GM12878 (cell line): ENCODE measurements around the gene INPP4B. TPM values are rescaled to one million over a fixed set of nuclear protein-coding genes. Genes with fewer than 3 reads are reported as not detected.

Experiments
- ATAC-seq: fragments of 200-7000 bp; cut with Tn5 transposase; 3 replicates; pipeline ENCODE4 v1.9.1; 2020; ENCODE audit warnings: mild to moderate bottlenecking, moderate library complexity
- BruUV-seq: library from RNA; stranded (reverse); fragments of 400-500 nt; replicated peaks from 2 replicates; lab custom pipeline; 2021; lab: Mats Ljungman, UMichigan
- CTCF ChIA-PET: fragments of 300-600 bp; sonication (Branson Sonifier 250); formaldehyde crosslinking; extraction: SDS; loops from one replicate; lab custom pipeline; 2021; ENCODE audit warnings: inconsistent platforms; lab: Yijun Ruan, JAX
- POLR2A ChIA-PET: fragments of 350-600 bp; formaldehyde crosslinking; extraction: SDS; loops from one replicate; lab custom pipeline; 2021; ENCODE audit warnings: inconsistent platforms; lab: Charles Lee
- RAD21 ChIA-PET: fragments of 300-600 bp; sonication (Branson Sonifier 250); formaldehyde crosslinking; loops from one replicate; lab custom pipeline; 2023; ENCODE audit warnings: antibody characterized with exemption; ENCODE audit not compliant: unreplicated experiment; lab: Charles Lee
- SMC1A ChIA-PET: fragments of 300-600 bp; sonication (Branson Sonifier 250); formaldehyde crosslinking; loops from one replicate; lab custom pipeline; 2023; ENCODE audit not compliant: unreplicated experiment, uncharacterized antibody; lab: Charles Lee
- DNase-seq: peaks from one replicate; pipeline ENCODE4 v3.0.0-alpha.2; 2011; ENCODE audit warnings: low read depth, low spot score
- FAIRE-seq: peaks from 3 replicates; lab custom pipeline; 2011; peaks lifted over from hg19 to GRCh38; lab: Jason Lieb, UNC
- H2AFZ ChIP-seq: 2 replicates; pipeline ENCODE4 v1.6.0; 2011; ENCODE audit warnings: low read depth, low read length, control low read depth; ENCODE audit not compliant: control insufficient read depth
- H3K27ac ChIP-seq: 2 replicates; pipeline ENCODE4 v1.5.1; 2011; ENCODE audit warnings: control low read depth; ENCODE audit not compliant: control insufficient read depth, insufficient read depth
- H3K27me3 ChIP-seq, 2 experiments: replicated peaks in 1 of 2; 2 replicates each; pipeline versions ENCODE4 v1.6.0 to v1.6.1; 2011; ENCODE audit warnings: low read length in 1 of 2; ENCODE audit not compliant: control insufficient read depth in 2 of 2, insufficient read depth in 2 of 2
- H3K36me3 ChIP-seq, 2 experiments: 2 replicates each; pipeline ENCODE4 v1.5.1; 2011; ENCODE audit warnings: low read length in 1 of 2; ENCODE audit not compliant: control insufficient read depth in 2 of 2, insufficient read depth in 2 of 2
- H3K4me1 ChIP-seq: 2 replicates; pipeline ENCODE4 v1.6.1; 2011; ENCODE audit warnings: mild to moderate bottlenecking, low read length, moderate library complexity, mixed read lengths; ENCODE audit not compliant: control insufficient read depth, insufficient read depth
- H3K4me2 ChIP-seq: 2 replicates; pipeline ENCODE4 v1.6.0; 2011; ENCODE audit warnings: control low read depth; ENCODE audit not compliant: control insufficient read depth, insufficient read depth
- H3K4me3 ChIP-seq: fragments of 200-600 bp; sonication (generic); 2 replicates; pipeline ENCODE4 v1.5.1; 2016
- H3K79me2 ChIP-seq: 2 replicates; pipeline ENCODE4 v1.6.0; 2011; ENCODE audit warnings: low read length; ENCODE audit not compliant: control insufficient read depth, insufficient read depth
- H3K9ac ChIP-seq: 2 replicates; pipeline ENCODE4 v1.8.0; 2011; ENCODE audit warnings: low read length, control low read depth, mixed read lengths; ENCODE audit not compliant: control insufficient read depth, insufficient read depth
- H3K9me3 ChIP-seq: replicated peaks from 3 replicates; pipeline ENCODE4 v1.5.1; 2011; ENCODE audit warnings: mild to moderate bottlenecking, low read length; ENCODE audit not compliant: control insufficient read depth, insufficient read depth
- H4K20me1 ChIP-seq: 2 replicates; pipeline ENCODE4 v1.6.0; 2011; ENCODE audit not compliant: control insufficient read depth, insufficient read depth
- CUX1 ChIP-seq: IDR thresholded peaks from 2 replicates; pipeline ENCODE4 v1.6.1; 2012; ENCODE audit warnings: improper control_type of control experiment, low read depth, low read length; ENCODE audit not compliant: insufficient replicate concordance
- FOXM1 ChIP-seq: IDR thresholded peaks from 2 replicates; pipeline ENCODE4 v1.6.1; 2012; ENCODE audit warnings: low read depth, mild to moderate bottlenecking, inconsistent platforms, low read length, moderate library complexity
- NBN ChIP-seq: fragments of 450-650 bp; IDR thresholded peaks from 2 replicates; pipeline ENCODE4 v1.6.1; 2016
- NFYB ChIP-seq: IDR thresholded peaks from 2 replicates; pipeline ENCODE4 v1.6.1; 2011; ENCODE audit warnings: low read depth, mild to moderate bottlenecking, low read length, improper control_type of control experiment, moderate library complexity; ENCODE audit not compliant: insufficient read depth
- NR2C1 ChIP-seq: fragments of 450-650 bp; IDR thresholded peaks from 2 replicates; pipeline ENCODE4 v1.6.1; 2017; ENCODE audit warnings: antibody characterized with exemption, mild to moderate bottlenecking, moderate library complexity
- NR2F1 ChIP-seq: fragments of 450-650 bp; conservative IDR thresholded peaks from 2 replicates; pipeline ENCODE4 v1.6.1; 2017; ENCODE audit warnings: mild to moderate bottlenecking
- NRF1 ChIP-seq: conservative IDR thresholded peaks from 2 replicates; pipeline ENCODE4 v1.6.1; 2011; ENCODE audit warnings: mild to moderate bottlenecking, low read depth, low read length, improper control_type of control experiment
- RUNX3 ChIP-seq: IDR thresholded peaks from 2 replicates; pipeline ENCODE4 v1.6.1; 2012; ENCODE audit warnings: low read length, inconsistent platforms
- SMC3 ChIP-seq: IDR thresholded peaks from 2 replicates; pipeline ENCODE4 v1.6.1; 2011; ENCODE audit warnings: low read length, improper control_type of control experiment, borderline replicate concordance
- STAT1 ChIP-seq: fragments of 450-650 bp; conservative IDR thresholded peaks from 2 replicates; pipeline ENCODE4 v1.6.1; 2014; ENCODE audit warnings: antibody characterized with exemption, mild to moderate bottlenecking
- WGBS: methylation state at CpG from one replicate; pipeline ENCODE4 v1.1.6; 2016; ENCODE audit warnings: low lambda C conversion rate; ENCODE audit not compliant: insufficient replicate concordance, insufficient coverage; ENCODE audit errors: missing lambda C conversion rate; 5-methylcytosine and 5-hydroxymethylcytosine counted together
- in situ Hi-C: fragments of 300-500 bp; cut with MboI; formaldehyde crosslinking; loops from 9 replicates; pipeline ENCODE4 v1.14.3; 2018; ENCODE audit warnings: mixed read lengths
- intact Hi-C: fragments of 100-400 bp; cut with micrococcal nuclease; formaldehyde crosslinking; loops from one replicate; pipeline ENCODE4 v1.14.2; 2022; ENCODE audit not compliant: unreplicated experiment
- polyA plus RNA-seq, 11 experiments: library from polyadenylated mRNA; depleted of rRNA in 4 of 11; unstranded in 6 of 11; stranded (reverse) in 5 of 11; fragments of >200 nt; fragmentation: Nextera tagmentation in 4 of 11; fragmentation: Illumina TruSeq in 1 of 11; extraction: Ambion mirVana in 4 of 11; extraction: Trizol in 1 of 11; gene quantifications; 1 replicate in 1 of 11; 2 replicates in 10 of 11; pipeline versions ENCODE4 v1.2.1 to v1.2.3, GENCODE V29; 2011 to 2016; ENCODE audit warnings: inconsistent platforms in 2 of 11, missing spikeins in 2 of 11, low read depth in 1 of 11
- total RNA-seq, 4 experiments: library from RNA; depleted of rRNA in 3 of 4; stranded (reverse); fragments of >200 nt in 3 of 4; fragmentation: Illumina TruSeq in 1 of 4; extraction: Trizol in 1 of 4; gene quantifications; 2 replicates each; pipeline versions ENCODE4 v1.2.1 to v1.2.3, GENCODE V29; 2013 to 2021

The INPP4B gene
- total and polyA plus RNA-seq, 10 of the 15 experiments (the other 5 are each of a cell fraction or from before 2014, with no cell fraction given): 0.53 to 11.2 (median 0.95) TPM

GRCh38 chr4:142307857-142308256, 538.2 kb downstream of the INPP4B start:
- no peak for DNase-seq
- no peaks in the 10 kb centered on the region for H3K79me2 ChIP-seq
- BruUV-seq: no TSS peak
- ChIA-PET SMC1A (interaction anchor here (0.6 to 5.6 kb wide), 8 partner anchors 11 to 471 kb away, joined by 3 to 38 read pairs (median 3); no protein-coding TSS in a partner anchor), POLR2A (no interaction called here), CTCF (interaction anchor here (0.6 to 1.6 kb wide), 4 partner anchors 7 to 1040 kb away, joined by 3 to 7 read pairs (median 4); no protein-coding TSS in a partner anchor), RAD21 (interaction anchor here (1.1 kb wide), 1 partner anchor 15 kb away, joined by 4 read pairs; no protein-coding TSS in a partner anchor)
- FAIRE-seq: no peak
- no peaks in the 10 kb centered on the region for H3K9me3 ChIP-seq
- no peak overlapping the region for H3K9ac ChIP-seq
- no peaks in the 10 kb centered on the region for H3K4me1 ChIP-seq
- H3K27me3 ChIP-seq: no peaks in the 10 kb centered on the region
- no peak for ATAC-seq
- TF ChIP-seq NR2C1 (no peak), FOXM1 (no peak), NFYB (no peak), STAT1 (no peak), NBN (no peak), CUX1 (no peak), SMC3 (no peak), NRF1 (no peak), NR2F1 (no peak), RUNX3 (no peak)
- no peaks in the 10 kb centered on the region for H4K20me1 ChIP-seq
- no peaks in the 10 kb centered on the region for H3K36me3 ChIP-seq
- no peak overlapping the region for H2AFZ ChIP-seq
- intact Hi-C loops: no loop called here
- H3K27ac ChIP-seq: no peak overlapping the region
- 47% methylated on average over 2 of the region's 2 CpGs for WGBS
- no peak overlapping the region for H3K4me3 ChIP-seq
- H3K4me2 ChIP-seq: no peak overlapping the region
- in situ Hi-C loops: no loop called here
